ENCODE data around the gene CES5A.

Gene CES5A

GRCh38 chr16:55912022-55912421 is 36.8 kb upstream of the CES5A start:
- no peak for DNase-seq (ENCODE audit: low read depth)
- in situ Hi-C loops (cut with HindIII; ENCODE audit: low sequenced_read_pairs): no loop called here
- TF ChIP-seq, protein P1, sequence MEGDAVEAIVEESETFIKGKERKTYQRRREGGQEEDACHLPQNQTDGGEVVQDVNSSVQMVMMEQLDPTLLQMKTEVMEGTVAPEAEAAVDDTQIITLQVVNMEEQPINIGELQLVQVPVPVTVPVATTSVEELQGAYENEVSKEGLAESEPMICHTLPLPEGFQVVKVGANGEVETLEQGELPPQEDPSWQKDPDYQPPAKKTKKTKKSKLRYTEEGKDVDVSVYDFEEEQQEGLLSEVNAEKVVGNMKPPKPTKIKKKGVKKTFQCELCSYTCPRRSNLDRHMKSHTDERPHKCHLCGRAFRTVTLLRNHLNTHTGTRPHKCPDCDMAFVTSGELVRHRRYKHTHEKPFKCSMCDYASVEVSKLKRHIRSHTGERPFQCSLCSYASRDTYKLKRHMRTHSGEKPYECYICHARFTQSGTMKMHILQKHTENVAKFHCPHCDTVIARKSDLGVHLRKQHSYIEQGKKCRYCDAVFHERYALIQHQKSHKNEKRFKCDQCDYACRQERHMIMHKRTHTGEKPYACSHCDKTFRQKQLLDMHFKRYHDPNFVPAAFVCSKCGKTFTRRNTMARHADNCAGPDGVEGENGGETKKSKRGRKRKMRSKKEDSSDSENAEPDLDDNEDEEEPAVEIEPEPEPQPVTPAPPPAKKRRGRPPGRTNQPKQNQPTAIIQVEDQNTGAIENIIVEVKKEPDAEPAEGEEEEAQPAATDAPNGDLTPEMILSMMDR (IDR thresholded peaks at IDR 0.05; ENCODE audit: low read depth, low read length, missing control alignments): no peak
- H3K4me3 ChIP-seq (ENCODE audit: low read depth, low read length): no peak overlapping the region

DNA sequence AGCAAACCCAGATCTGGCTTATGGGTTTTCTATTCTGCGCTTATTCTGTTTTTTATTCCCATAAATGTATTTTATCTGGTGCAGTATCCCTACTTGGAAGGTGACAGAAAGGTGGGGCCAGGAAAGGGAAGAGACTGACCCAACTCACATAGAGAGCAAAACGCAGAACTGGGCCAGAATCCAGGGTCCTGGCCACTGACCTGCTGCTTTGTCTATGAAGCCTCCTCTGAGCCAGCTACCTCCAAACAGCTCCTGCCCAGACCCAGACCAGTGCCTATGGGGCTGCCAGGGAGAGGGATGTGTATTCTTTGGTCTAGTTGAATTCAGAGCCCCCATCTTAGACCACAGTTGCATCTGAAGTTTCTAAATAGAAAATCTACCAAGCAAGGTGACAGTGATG is 36.4 kb upstream of the CES5A start:
- no peak for DNase-seq (ENCODE audit: low read depth)
- no peak overlapping the region for H3K4me3 ChIP-seq (ENCODE audit: low read depth, low read length)
- in situ Hi-C loops (cut with HindIII; ENCODE audit: low sequenced_read_pairs): no loop called here
- TF ChIP-seq, protein P1 (IDR thresholded peaks at IDR 0.05; ENCODE audit: low read depth, low read length, missing control alignments): no peak

DNA sequence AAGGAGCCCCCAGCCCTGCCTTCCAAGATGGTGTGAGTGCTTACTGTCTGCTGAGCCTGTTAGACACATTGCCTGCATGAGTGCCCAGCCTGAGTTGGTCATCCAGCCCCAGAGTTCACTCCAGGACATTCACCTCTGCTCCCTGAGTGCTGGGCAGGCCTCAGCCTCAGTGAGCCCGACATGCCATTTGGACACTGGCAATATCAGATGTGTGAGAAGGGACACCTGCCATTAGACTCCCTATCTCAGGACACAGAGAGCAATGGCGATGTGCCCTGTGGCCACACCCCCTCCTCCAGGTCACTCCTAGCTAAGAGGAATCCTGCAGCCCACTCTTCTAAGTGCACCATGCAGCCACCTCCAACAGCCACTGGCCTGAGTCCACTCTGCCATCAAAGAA is 34.7 kb upstream of the CES5A start:
- TF ChIP-seq, protein P1 (IDR thresholded peaks at IDR 0.05; ENCODE audit: low read depth, low read length, missing control alignments): no peak
- no peak for DNase-seq (ENCODE audit: low read depth)
- in situ Hi-C loops (cut with HindIII; ENCODE audit: low sequenced_read_pairs): no loop called here
- H3K4me3 ChIP-seq (ENCODE audit: low read depth, low read length): no peak overlapping the region

DNA sequence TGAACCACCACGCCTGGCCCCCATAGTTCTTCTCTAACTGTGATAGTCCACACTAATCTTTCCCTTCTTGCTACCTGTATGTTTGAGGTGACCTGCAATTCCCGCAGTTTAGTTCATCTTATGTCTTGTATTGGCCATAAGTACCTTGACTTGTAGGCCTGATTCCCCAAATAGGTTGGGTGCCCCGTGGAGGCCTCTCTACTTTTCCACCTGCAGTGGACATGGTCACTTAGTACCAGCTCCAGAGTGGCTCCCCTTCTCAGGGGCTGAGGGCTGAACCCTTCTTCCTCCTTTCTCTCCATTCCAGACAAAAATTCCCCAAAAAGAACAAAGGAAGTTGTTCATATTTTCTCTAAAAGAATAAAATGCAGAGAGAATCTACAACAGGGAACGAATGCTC is 33.5 kb upstream of the CES5A start:
- TF ChIP-seq, protein P1 (IDR thresholded peaks at IDR 0.05; ENCODE audit: low read depth, low read length, missing control alignments): no peak

GRCh38 chr16:55907661-55908060 is 32.5 kb upstream of the CES5A start:
- DNase-seq (ENCODE audit: low read depth): no peak
- TF ChIP-seq, protein P1 (IDR thresholded peaks at IDR 0.05; ENCODE audit: low read depth, low read length, missing control alignments): no peak
- in situ Hi-C loops (cut with HindIII; ENCODE audit: low sequenced_read_pairs): no loop called here
- H3K4me3 ChIP-seq (ENCODE audit: low read depth, low read length): no peak overlapping the region

More for the DNA sequence above, 33.5 kb upstream of the CES5A start:
- in situ Hi-C loops (cut with HindIII; ENCODE audit: low sequenced_read_pairs): no loop called here
- no peak for DNase-seq (ENCODE audit: low read depth)
- no peak overlapping the region for H3K4me3 ChIP-seq (ENCODE audit: low read depth, low read length)

DNA sequence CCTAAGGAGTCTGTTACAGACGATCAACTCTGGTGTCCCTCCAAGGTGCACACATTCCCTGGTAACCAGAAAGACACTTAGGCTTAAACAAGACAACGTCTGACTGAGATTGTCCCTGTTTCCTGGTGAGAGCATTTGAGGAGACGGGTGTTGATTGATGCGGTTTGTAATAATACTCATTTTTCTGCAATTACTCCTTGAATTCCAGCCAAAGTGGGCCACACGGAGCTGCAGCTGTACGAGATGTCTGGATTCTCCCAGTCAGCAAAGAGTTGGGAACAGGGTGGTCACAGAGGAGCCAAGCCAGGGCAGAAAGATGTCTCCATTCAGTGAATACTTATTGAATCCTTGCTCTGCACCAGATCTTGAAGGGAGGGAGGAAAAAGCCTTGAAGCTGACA is 30.9 kb upstream of the CES5A start:
- DNase-seq (ENCODE audit: low read depth): no peak
- no peak overlapping the region for H3K4me3 ChIP-seq (ENCODE audit: low read depth, low read length)
- TF ChIP-seq, protein P1 (IDR thresholded peaks at IDR 0.05; ENCODE audit: low read depth, low read length, missing control alignments): no peak
- in situ Hi-C loops (cut with HindIII; ENCODE audit: low sequenced_read_pairs): no loop called here

DNA sequence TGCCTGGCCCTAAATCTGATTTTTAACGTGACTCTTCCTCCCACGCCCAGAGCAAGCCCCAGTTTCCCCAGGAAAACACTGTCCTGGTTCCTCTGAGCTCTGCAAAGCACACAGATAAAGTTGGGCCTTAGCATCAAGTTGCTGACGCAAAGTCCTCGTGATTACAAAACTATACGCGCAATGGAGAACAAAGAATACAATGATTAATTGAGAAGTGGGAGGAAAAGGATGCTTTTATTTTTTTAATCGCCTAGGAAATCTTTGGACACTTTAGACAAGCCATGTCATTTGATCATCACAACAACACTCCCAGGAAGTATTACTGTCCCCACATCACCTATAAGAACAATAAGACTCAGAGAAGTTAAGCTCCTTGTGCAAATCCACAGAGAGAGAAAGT is 30.5 kb upstream of the CES5A start:
- in situ Hi-C loops (cut with HindIII; ENCODE audit: low sequenced_read_pairs): no loop called here
- H3K4me3 ChIP-seq (ENCODE audit: low read depth, low read length): no peak overlapping the region
- DNase-seq (ENCODE audit: low read depth): no peak
- TF ChIP-seq, protein P1 (IDR thresholded peaks at IDR 0.05; ENCODE audit: low read depth, low read length, missing control alignments): no peak

All from astrocyte of the cerebellum (primary cell).